ENCODE data around the gene NME5.
"Not testable (repeated sequence)": the region's sequence is repeated elsewhere in the genome, so short reads cannot be mapped to it uniquely, and the experiment has no call there.

The NME5 gene

GRCh38 chr5:138077064-138077696, 62.0 kb downstream of the NME5 start:
- DNase-seq: peak; percentile 23

- DNase-seq: not testable (repeated sequence)
Measured at GRCh38 chr5:138070026-138070425, 69.2 kb downstream of the NME5 start.

- DNase-seq: peak; percentile 65
Measured at GRCh38 chr5:138068742-138069600, 70.3 kb downstream of the NME5 start.

GRCh38 chr5:138067945-138068344, 71.3 kb downstream of the NME5 start:
- DNase-seq: no peak

Measured in NCI-H526 treated with DMSO at 0.1 percent for 48 hours (cell line).